ENCODE measurements around the gene TEAD2.
"Not testable (repeated sequence)": the region's sequence is repeated elsewhere in the genome, so short reads cannot be mapped to it uniquely, and the experiment has no call there.

The TEAD2 gene

GRCh38 chr19:49383599-49383998 is 21.4 kb upstream of the TEAD2 start:
- DNase-seq = no peak

GRCh38 chr19:49382639-49383038 is 20.4 kb upstream of the TEAD2 start:
- no peak for DNase-seq

GRCh38 chr19:49380391-49380790 is 18.2 kb upstream of the TEAD2 start:
- no peak for DNase-seq

- no peak for DNase-seq
Measured at GRCh38 chr19:49378512-49378911, 16.3 kb upstream of the TEAD2 start.

GRCh38 chr19:49374665-49375434 is 12.6 kb upstream of the TEAD2 start:
- no peak for DNase-seq

GRCh38 chr19:49373174-49373573 is 11.0 kb upstream of the TEAD2 start:
- DNase-seq = not testable (repeated sequence)

- no peak for DNase-seq
Measured at GRCh38 chr19:49371184-49371583, 9.0 kb upstream of the TEAD2 start.

- no peak for DNase-seq
Measured at GRCh38 chr19:49368711-49369358, 6.6 kb upstream of the TEAD2 start.

- no peak for DNase-seq
Measured at GRCh38 chr19:49366110-49366509, 3.9 kb upstream of the TEAD2 start.

GRCh38 chr19:49364083-49364737 is 2.0 kb upstream of the TEAD2 start:
- DNase-seq = no peak

GRCh38 chr19:49363268-49364082 is 1.3 kb upstream of the TEAD2 start, which contains the start of gene DKKL1:
Gene DKKL1, plus strand, starts transcription at chr19:49363877. Its CDS starts 122 bp downstream, at chr19:49363999.
- peak in 9 of 14 donors; percentile 18 to 59 (median 40) for DNase-seq

GRCh38 chr19:49362929-49363267 is 682 bp upstream of the TEAD2 start:
- no peak for DNase-seq

- DNase-seq = peak in 2 of 14 donors; percentile 26 to 40
Measured at GRCh38 chr19:49361438-49362047, 673 bp downstream of the TEAD2 start.

- no peak for DNase-seq
Measured at GRCh38 chr19:49359851-49360820, 2.1 kb downstream of the TEAD2 start.

- DNase-seq = no peak
Measured at GRCh38 chr19:49357186-49357585, 5.0 kb downstream of the TEAD2 start.

GRCh38 chr19:49356382-49356781 is 5.8 kb downstream of the TEAD2 start:
- DNase-seq = no peak

- no peak for DNase-seq
Measured at GRCh38 chr19:49355909-49356353, 6.3 kb downstream of the TEAD2 start.

- DNase-seq = no peak
Measured at GRCh38 chr19:49349567-49349966, 12.6 kb downstream of the TEAD2 start.

- no peak for DNase-seq
Measured at GRCh38 chr19:49348305-49349189, 13.7 kb downstream of the TEAD2 start.

- no peak for DNase-seq
Measured at GRCh38 chr19:49347835-49348234, 14.4 kb downstream of the TEAD2 start.
